ENCODE data around the gene PLBD1. TPM values are rescaled to one million over a fixed set of nuclear protein-coding genes. Genes with fewer than 3 reads are reported as not detected.

Gene PLBD1
- polyA plus RNA-seq, 1 of the 3 experiments (the other 2 are of a cell fraction): 0.10 TPM

GRCh38 chr12:14560904-14561574 lies 6.6 kb downstream of the PLBD1 start (continued):
- no peak for TF ChIP-seq YY1 (IDR thresholded peaks at IDR 0.05; ENCODE audit: low read depth)
- TF ChIP-seq MXI1 (IDR thresholded peaks at IDR 0.05; ENCODE audit: low read depth, low read length): no peak
- no peak for TF ChIP-seq RCOR1 (IDR thresholded peaks at IDR 0.05; ENCODE audit: low read length)
- no peak for TF ChIP-seq TAF1 (IDR thresholded peaks at IDR 0.05; ENCODE audit: borderline replicate concordance, low read depth, low read length)
- no peak for TF ChIP-seq POLR2AphosphoS5 (IDR thresholded peaks at IDR 0.05; ENCODE audit: low read depth, low read length)
- TF ChIP-seq EZH2phosphoT487 (IDR thresholded peaks at IDR 0.05; ENCODE audit: borderline replicate concordance, low read depth): no peak

GRCh38 chr12:14558473-14558959 lies 9.2 kb downstream of the PLBD1 start:
- no peaks in the 10 kb centered on the region for H4K20me1 ChIP-seq (ENCODE audit: insufficient read depth)
- H3K36me3 ChIP-seq (replicated peaks in 1 of 2; ENCODE audit: control insufficient read depth in 1 of 2, insufficient read depth in 2 of 2, low read length in 1 of 2): no peaks in the 10 kb centered on the region
- H3K9ac ChIP-seq: no peak overlapping the region
- H2AFZ ChIP-seq (ENCODE audit: low read depth): no peak overlapping the region
- no peak for TF ChIP-seq USF2 (IDR thresholded peaks at IDR 0.05; ENCODE audit: borderline replicate concordance, low read depth, low read length)
- no peak for TF ChIP-seq FOXJ3 (CRISPR knock-in tag; IDR thresholded peaks at IDR 0.05)
- TF ChIP-seq TEAD4 (IDR thresholded peaks at IDR 0.05; ENCODE audit: borderline replicate concordance, insufficient read depth): no peak
- no peak for TF ChIP-seq MXI1 (IDR thresholded peaks at IDR 0.05; ENCODE audit: low read depth, low read length)
- TF ChIP-seq FOXM1 (IDR thresholded peaks at IDR 0.05; ENCODE audit: low read depth): no peak
- no peak for TF ChIP-seq ELF1 (IDR thresholded peaks at IDR 0.05)
- TF ChIP-seq YY1 (IDR thresholded peaks at IDR 0.05; ENCODE audit: low read depth): no peak
- ChIA-PET POLR2A (no interaction called here), CTCF (no interaction called here)
- no peaks in the 10 kb centered on the region for H3F3A ChIP-seq (replicated peaks; ENCODE audit: insufficient read depth)
- H3K4me2 ChIP-seq: no peak overlapping the region
- no peaks in the 10 kb centered on the region for H3K9me3 ChIP-seq
- H3K27me3 ChIP-seq (ENCODE audit: insufficient read depth): no peaks in the 10 kb centered on the region; the same call in 1 of the 2 replicates
- H3K79me2 ChIP-seq (ENCODE audit: insufficient read depth): no peaks in the 10 kb centered on the region
- no peak for DNase-seq
- H3K9me2 ChIP-seq: no peaks in the 10 kb centered on the region
- H3K27ac ChIP-seq (ENCODE audit: low read depth in 2 of 2, low read length in 1 of 2): no peak overlapping the region
- 36% methylated on average over 4 of the region's 4 CpGs for WGBS (ENCODE audit: low lambda C conversion rate)
- H3K4me1 ChIP-seq (ENCODE audit: control insufficient read depth in 1 of 2, insufficient read depth in 2 of 2, low read depth in 1 of 2, low read length in 1 of 2): no peaks in the 10 kb centered on the region; a peak in 1 of 4 replicates
- no peak overlapping the region for H3K4me3 ChIP-seq (ENCODE audit: low read depth in 2 of 2, low read length in 1 of 2)

- POLR2A ChIA-PET: no interaction called here
- Histone ChIP-seq H3K9me3 (no peaks in the 10 kb centered on the region), H3K4me1 (ENCODE audit: control insufficient read depth in 1 of 2, insufficient read depth in 2 of 2, low read depth in 1 of 2, low read length in 1 of 2) (no peaks in the 10 kb centered on the region; a peak in 1 of 4 replicates), H3K79me2 (ENCODE audit: insufficient read depth) (no peaks in the 10 kb centered on the region), H3K9me2 (no peaks in the 10 kb centered on the region), H3K4me2 (no peak overlapping the region), H3K27ac (ENCODE audit: low read depth in 2 of 2, low read length in 1 of 2) (no peak overlapping the region), H3F3A (replicated peaks; ENCODE audit: insufficient read depth) (no peaks in the 10 kb centered on the region), H3K4me3 (ENCODE audit: low read depth in 2 of 2, low read length in 1 of 2) (no peak overlapping the region), H4K20me1 (ENCODE audit: insufficient read depth) (no peaks in the 10 kb centered on the region), H2AFZ (ENCODE audit: low read depth) (no peak overlapping the region), H3K27me3 (ENCODE audit: insufficient read depth) (no peaks in the 10 kb centered on the region; the same call in 1 of the 2 replicates), H3K36me3 (replicated peaks in 1 of 2; ENCODE audit: control insufficient read depth in 1 of 2, insufficient read depth in 2 of 2, low read length in 1 of 2) (no peaks in the 10 kb centered on the region), H3K9ac (no peak overlapping the region)
- no peak for DNase-seq
- CTCF ChIA-PET: no interaction called here
- no peak for TF ChIP-seq TCF12 (IDR thresholded peaks at IDR 0.05)
- TF ChIP-seq MEF2A (IDR thresholded peaks at IDR 0.05; ENCODE audit: borderline replicate concordance, low read depth): no peak
- TF ChIP-seq NFIC (IDR thresholded peaks at IDR 0.05; ENCODE audit: borderline replicate concordance): no peak
- TF ChIP-seq IRF3 (IDR thresholded peaks at IDR 0.05; ENCODE audit: low read depth, low read length): no peak
- no peak for TF ChIP-seq RFX5 (IDR thresholded peaks at IDR 0.05; ENCODE audit: low read length)
- TF ChIP-seq, protein P1, sequence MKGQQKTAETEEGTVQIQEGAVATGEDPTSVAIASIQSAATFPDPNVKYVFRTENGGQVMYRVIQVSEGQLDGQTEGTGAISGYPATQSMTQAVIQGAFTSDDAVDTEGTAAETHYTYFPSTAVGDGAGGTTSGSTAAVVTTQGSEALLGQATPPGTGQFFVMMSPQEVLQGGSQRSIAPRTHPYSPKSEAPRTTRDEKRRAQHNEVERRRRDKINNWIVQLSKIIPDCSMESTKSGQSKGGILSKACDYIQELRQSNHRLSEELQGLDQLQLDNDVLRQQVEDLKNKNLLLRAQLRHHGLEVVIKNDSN (IDR thresholded peaks at IDR 0.05; ENCODE audit: borderline replicate concordance, low read depth): no peak
- TF ChIP-seq PBX3 (IDR thresholded peaks at IDR 0.05): no peak
- TF ChIP-seq RCOR1 (IDR thresholded peaks at IDR 0.05; ENCODE audit: low read length): no peak
- no peak for TF ChIP-seq GATA2 (CRISPR knock-in tag; IDR thresholded peaks at IDR 0.05)
- no peak for TF ChIP-seq FOSL2 (IDR thresholded peaks at IDR 0.05; ENCODE audit: borderline replicate concordance, low read depth)
- TF ChIP-seq, protein P2, sequence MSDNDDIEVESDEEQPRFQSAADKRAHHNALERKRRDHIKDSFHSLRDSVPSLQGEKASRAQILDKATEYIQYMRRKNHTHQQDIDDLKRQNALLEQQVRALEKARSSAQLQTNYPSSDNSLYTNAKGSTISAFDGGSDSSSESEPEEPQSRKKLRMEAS (IDR thresholded peaks at IDR 0.05; ENCODE audit: low read depth): no peak
- TF ChIP-seq ELF1 (IDR thresholded peaks at IDR 0.05): no peak
- 62% methylated on average over 7 of the region's 8 CpGs for WGBS (ENCODE audit: low lambda C conversion rate)
Measured at GRCh38 chr12:14557966-14558365, 9.7 kb downstream of the PLBD1 start.

Data from SK-N-SH (cell line).